HG03457 (cell line): Measurements from ENCODE around the gene ARID2.

ENCODE experiments used
- ATAC-seq: cut with Tn5 transposase; IDR thresholded peaks from one replicate; pipeline ENCODE4 v1.9.1; 2021; ENCODE audit warnings: moderate number of reproducible peaks; ENCODE audit not compliant: unreplicated experiment

The ARID2 gene, protein sequence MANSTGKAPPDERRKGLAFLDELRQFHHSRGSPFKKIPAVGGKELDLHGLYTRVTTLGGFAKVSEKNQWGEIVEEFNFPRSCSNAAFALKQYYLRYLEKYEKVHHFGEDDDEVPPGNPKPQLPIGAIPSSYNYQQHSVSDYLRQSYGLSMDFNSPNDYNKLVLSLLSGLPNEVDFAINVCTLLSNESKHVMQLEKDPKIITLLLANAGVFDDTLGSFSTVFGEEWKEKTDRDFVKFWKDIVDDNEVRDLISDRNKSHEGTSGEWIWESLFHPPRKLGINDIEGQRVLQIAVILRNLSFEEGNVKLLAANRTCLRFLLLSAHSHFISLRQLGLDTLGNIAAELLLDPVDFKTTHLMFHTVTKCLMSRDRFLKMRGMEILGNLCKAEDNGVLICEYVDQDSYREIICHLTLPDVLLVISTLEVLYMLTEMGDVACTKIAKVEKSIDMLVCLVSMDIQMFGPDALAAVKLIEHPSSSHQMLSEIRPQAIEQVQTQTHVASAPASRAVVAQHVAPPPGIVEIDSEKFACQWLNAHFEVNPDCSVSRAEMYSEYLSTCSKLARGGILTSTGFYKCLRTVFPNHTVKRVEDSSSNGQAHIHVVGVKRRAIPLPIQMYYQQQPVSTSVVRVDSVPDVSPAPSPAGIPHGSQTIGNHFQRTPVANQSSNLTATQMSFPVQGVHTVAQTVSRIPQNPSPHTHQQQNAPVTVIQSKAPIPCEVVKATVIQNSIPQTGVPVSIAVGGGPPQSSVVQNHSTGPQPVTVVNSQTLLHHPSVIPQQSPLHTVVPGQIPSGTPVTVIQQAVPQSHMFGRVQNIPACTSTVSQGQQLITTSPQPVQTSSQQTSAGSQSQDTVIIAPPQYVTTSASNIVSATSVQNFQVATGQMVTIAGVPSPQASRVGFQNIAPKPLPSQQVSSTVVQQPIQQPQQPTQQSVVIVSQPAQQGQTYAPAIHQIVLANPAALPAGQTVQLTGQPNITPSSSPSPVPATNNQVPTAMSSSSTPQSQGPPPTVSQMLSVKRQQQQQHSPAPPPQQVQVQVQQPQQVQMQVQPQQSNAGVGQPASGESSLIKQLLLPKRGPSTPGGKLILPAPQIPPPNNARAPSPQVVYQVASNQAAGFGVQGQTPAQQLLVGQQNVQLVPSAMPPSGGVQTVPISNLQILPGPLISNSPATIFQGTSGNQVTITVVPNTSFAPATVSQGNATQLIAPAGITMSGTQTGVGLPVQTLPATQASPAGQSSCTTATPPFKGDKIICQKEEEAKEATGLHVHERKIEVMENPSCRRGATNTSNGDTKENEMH (N-terminal part only)

DNA sequence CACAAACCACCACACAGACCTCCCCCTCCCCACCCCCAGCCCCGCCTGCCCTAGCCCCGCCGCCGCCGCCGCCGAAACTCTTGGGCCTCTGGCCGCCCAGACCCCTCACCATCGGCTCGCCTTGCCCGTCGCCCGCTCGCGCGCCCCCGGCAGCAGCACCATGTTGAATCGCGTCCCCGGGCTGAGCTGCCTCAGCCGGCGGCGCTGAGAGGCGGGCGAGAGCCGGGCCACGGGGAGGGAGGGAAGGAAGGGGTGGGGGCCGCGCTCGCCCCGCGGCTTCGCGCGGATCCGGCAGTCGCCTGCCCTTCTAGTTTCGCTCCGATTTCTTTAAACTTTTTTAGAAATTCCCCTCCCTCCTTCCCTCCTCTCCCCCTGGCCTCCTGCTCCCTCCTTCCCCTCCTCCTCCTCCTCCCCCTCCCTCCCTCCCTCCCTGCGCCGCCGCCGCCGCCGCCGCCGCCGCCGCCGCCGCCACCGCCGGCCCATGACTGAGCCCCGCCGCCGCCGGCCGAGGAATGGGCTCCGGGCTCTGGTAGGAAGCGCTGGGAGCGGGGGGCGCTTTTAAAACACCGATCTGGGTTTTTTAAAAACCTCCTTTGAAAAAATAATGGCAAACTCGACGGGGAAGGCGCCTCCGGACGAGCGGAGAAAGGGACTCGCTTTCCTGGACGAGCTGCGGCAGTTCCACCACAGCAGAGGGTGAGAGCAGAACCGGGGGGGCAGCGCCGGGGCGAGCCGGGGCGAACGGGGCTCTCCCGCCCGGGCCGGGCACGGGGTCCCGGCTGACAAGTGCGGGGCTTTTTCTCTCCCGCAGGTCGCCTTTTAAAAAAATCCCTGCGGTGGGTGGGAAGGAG, at the start of gene ARID2:
Gene ARID2 (plus strand): TSS at position 474 of the 851 bp plus-strand sequence. CDS start 131 bp downstream, at position 605.
- peak; percentile 1 for ATAC-seq

DNA sequence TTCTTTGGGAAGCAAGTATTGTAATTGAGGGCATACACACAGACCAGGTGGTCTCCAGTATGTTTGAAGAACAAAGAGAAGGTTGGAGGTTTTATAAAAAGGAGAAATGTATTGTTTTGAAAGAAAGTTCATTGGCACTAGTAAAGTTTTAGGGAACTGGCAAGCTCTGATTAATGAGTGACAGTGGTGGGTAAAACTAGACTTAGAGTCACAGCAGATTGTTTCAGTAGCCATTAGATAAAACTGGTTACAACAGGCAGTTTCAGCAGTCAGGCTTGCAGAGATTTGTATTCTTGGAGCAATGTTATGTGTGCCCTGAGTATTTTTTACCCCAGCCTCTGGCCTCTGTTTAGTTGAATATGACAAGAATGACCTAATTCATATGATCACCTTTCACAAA, 49.1 kb upstream of the ARID2 start:
- no peak for ATAC-seq

DNA sequence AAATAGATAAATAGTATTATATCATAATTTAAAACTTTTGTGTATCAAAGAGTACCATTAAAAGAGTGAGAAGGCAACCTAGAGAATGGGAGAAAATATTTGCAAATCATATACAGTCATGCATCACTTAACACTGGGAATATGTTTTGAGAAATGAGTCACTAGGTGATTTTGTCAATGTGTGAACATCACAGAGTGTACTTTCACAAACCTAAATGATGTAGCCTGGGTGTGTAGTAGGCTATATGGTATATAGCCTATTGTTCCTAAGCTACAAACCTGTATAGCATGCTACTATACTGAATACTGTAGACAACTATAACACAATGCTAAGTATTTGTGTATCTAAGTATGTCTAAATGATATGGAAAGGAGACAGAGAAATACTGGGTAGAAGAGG, 48.0 kb upstream of the ARID2 start:
- no peak for ATAC-seq

DNA sequence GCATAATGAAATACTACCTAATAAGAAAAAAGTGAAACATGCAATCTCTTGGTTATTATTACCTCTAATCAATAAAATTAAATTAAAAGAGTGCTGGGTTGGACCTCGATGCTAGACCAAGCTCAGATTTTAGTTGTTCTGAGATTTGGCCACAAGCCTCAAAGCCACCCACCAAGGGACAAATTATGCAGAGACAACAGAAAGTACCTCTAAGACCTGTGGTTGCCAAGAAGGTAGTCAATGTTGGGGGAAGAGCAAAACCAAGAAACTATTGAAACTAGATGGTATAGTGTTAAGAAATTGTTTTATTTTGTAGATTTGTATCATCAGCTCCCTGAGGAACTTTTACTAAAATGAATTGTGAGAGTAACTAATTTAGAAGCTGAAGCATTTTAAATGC, 43.8 kb upstream of the ARID2 start:
- ATAC-seq: peak; percentile 55

DNA sequence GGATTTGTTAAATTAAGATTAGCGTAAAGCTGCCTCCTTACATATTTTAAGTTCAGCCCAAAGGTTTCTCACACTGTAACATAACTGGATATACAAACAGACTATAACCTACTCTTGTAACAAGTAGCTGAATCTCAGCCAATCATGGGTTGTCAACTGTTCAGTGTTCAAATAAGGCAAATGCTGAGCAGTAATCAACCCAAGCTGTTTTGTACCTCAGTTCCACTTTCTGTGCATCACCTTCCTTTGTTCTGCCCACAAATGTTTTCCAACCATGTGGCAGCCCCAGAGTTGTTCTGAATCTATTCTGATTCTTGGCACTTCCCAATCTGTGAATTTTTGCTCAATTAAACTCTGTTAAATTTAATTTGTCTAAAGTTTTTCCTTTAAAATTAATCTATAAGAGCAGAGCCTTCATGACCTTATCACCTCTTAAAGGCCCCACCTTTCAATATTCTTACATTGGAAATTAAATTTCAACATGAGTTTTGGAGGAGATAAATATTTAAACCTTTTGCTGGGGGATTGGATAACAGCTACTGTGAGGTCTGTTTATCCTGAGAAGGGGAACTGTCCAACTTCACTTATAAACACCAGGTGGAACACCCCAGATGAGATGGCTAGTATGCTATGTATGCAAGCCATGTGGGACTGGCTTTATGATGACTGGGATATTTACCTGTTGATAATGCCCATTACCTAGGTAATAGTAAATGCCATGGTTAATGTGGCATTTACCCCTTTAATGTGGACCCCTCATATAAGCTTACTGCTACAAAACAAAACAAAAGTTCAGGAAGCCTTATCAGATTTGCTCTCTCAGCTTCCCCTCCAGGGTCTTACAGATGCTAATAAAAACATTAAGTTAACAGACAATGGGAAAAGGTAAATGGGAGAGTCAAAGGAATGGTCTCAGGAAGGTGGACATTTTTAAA, 42.2 kb upstream of the ARID2 start:
- ATAC-seq: no peak

DNA sequence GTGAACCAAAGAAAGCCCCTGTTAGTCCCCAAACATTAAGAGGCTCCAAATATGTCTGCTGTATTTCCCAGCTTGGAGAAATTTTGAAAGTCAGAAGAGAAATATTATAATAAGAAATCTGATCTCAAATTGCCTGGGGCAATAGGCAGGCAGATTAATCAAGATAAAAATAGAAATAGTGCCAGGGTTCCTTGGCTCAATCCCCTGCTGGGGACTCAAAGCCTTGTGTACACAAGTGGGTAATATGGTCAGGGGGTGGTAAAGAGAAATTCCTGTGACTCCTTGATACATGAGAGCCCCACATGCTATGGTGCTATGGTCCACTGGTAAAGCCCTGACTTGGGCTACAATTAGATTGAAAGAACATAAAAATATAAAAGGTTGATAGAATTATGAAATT, 41.3 kb upstream of the ARID2 start:
- no peak for ATAC-seq

DNA sequence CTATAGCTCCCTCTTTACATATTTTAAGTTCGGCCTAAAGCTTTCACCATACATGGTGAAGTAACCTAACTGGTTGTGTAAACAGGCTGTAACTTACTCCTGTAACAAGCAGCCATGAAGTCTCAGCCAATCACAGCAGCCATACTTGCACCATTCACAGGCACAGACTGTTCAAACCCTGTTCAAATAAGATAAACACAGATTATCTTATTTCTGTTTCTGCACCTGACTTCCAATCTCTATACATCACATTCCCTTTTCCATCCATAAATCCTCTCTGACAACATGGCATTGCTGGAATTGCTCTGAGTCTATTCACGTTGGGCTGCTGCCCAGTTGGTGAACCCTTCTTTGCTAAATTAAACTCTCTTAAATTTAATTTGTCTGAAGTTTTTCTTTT, 34.5 kb upstream of the ARID2 start:
- no peak for ATAC-seq

DNA sequence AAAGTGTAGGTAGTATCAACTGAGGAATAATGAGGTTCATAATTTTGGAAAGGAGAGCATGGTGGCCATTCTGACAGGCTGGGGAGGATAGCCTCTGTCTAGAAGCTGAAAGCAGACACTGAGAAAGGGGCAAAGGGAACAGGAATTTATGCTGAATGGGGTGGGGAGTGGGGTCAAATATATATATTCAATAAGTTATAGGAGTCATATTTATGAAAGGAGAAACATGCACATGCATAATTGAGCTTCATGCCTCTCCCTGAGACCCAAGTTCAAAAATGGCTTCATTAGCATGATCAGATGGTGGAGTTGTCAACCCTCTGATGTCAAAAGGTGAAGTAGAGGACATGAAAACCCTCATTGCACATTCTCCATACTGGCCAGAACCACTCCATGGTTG, 33.9 kb upstream of the ARID2 start:
- no peak for ATAC-seq

DNA sequence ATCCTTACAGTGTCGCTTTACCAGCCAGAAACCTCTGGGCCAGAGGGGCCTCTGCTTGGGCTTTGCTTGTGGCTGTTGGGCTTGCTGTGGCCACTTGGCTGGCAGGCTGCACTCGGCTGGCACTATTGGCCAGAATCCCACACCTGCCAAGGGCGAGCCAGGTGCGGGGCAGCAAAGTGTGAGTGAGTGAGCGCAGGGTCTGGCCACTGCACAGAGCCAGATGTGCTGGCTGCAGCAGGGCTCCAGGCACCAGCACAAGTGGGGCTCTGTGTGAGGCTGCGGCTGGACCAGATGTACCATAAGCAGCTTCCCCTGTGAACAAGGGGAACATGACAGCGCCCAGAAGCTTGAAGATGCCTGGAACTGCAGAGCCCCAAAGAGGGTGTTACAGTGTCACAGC, 33.5 kb upstream of the ARID2 start:
- ATAC-seq: no peak

DNA sequence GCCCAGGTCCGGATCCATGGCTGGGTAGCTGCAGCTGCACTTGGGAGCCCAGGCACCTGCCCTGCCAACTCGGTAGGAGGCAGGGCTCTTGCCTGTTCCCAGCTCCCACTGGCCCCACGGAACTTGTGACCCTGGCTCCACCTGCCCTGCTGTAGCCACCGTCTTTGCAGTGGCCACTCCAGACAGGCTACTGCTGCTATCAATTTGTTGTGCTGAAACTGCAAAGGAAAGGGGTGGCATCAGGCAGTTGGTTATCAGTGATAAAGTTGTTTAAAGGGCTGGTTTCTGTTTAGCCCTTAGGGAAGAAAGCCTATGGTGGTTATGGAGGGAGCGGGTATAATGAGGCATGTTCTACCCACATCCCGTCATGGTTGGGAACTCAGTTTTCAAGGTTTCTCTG, 32.1 kb upstream of the ARID2 start:
- ATAC-seq: no peak

DNA sequence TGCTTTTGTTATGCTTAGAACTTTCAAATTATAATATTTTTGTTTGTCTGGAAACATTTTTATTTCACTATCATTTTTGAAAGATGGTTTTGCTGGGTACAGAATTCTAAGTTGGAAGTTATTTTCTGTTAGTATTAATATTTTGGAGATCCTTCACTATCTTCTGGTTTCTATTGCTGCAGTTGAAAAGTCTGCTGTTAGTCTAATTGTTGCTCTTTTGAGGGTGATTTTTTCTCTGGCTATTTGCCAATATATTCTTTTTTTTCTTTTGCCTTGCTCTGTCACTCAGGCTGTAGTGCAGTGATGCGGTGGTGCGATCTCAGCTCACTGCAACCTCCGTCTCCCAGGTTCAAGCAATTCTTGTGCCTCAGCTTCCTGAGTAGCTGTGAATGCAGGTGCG, 28.2 kb upstream of the ARID2 start:
- ATAC-seq: no peak

DNA sequence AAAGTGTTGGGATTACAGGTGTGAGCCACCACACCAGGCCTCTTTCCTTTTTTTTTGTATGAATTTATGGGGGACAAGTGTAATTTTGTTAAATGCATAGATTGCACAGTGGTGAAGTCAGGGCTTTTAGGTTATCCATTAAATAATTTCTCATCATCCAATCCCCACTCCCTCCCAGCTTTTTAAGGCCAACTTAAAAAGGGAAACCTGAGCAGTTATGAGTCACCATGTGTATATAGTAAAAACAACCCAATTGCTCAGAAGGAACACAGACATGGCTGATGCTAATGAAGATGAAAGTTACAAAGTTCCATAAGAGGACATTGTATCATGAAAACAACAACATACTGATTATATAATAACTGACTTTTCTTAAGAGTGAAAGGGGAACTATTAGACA, 25.6 kb upstream of the ARID2 start:
- ATAC-seq: no peak

DNA sequence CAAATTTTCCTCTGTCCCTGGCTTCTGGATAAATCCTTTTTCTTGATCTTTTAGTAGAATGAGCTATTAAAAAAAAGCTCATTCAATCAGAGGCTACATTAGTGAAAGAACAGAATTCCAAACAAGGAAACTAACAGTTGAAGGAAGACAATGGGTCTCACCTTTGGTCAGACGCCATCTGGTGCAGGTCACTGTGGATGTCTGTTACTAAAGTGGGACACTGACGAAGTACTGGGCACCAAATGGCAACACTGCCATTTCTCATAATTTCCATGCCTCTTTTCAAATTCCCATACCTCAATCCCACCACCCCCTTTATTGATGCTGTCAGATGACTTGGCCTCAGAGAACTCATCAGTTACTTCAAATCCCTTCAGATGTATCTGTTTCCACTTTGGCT, 24.5 kb upstream of the ARID2 start:
- no peak for ATAC-seq

DNA sequence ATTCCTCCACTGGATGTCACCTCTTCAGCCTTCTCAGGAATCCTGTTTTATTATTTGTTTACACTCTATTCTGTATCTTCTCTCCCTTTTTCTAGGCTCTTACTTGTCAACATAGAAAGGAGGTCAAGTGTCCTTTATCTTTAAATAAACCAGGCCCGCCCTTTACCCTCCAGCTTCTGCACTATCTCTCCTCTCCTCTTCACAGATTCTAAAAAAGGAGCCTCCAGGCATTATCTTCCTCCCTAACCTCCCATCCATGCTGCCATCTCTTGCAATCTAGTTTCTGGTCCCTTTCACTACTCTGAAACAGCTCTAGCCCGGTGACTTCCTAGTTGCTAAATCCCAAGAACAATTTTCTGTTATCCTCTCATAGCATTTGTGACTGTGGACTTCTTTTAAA, 24.1 kb upstream of the ARID2 start:
- no peak for ATAC-seq

DNA sequence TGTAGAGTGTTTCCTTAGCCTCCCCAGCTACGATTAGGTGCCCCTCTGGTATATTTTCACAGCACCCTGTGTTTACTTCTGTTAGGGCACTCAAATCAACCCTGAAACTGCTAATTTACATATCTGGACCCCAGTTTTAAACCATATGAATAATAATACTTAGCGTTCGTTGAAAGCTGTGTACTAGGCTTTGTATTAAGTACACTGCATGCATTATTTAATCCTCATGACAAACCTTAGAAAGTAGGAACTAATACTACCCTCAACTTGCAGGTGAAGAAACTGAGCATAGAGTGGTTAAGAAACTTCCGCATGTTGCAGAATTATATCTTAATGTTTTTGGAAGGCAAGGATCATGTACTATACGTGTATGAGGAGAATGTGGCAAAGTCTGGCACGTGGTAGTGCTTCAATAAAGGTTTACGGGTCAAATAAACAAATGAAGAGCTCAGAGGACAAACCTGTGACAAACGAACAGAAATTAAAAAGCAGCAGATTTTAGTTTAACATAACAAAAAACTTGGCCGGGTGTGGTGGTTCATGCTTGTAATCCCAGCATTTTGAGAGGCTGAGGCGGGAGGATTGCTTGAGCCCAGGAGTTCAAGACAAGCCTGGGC, 22.2 kb upstream of the ARID2 start:
- ATAC-seq: no peak

DNA sequence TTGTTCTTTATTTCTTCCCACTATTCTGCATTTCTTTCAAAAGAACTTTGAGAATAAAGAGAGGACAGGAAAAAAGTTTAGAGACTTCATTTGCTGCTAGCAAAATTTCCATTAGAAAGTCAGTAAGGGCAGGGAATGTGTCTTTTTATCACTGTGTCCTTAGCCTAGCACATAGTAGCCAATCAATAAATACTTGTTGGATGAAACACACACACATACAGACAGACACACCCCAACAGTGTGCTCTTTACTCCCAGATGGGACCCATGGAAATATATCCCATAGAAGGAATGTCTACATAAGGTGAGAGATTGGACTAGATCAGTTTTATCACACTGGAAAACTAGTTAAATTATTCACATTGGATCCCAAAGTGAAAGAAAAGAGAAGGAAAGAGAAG, 21.1 kb upstream of the ARID2 start:
- no peak for ATAC-seq

DNA sequence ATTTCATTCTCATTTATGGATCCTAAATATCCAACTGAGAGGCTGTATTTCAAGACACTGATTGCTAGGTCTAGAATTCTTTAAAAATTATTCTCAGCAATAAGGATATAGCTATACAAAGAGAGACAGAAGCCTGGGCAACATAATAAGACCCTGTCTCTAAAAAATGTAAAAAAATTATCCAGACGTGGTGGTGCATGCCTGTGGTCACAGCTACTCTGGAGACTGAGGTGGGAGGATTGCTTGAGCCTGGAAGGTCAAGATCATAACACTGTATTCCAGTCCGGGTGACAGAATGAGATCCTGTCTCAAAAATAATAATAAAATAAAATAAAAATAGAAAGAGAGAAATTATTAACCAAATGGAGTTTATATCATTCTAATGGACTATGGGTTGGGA, 20.6 kb upstream of the ARID2 start:
- ATAC-seq: no peak

DNA sequence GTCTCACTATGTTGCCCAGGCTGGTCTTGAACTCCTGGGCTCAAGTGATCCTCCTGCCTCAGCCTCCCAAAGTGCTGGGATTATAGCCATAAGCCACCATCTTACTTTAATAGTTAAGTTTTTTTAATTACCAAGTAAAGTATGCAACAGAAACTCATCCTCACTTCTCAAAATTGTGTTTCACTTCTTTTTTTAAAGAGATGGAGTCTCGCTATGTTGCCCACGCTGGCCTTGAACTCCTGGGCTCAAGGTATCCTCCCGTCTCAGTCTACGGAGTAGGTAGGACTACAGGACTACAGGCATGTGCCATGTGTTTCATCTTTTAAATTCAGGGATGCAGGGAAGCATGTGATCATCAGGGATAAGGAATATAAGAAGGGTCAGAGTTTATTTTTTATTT, 17.2 kb upstream of the ARID2 start:
- no peak for ATAC-seq

DNA sequence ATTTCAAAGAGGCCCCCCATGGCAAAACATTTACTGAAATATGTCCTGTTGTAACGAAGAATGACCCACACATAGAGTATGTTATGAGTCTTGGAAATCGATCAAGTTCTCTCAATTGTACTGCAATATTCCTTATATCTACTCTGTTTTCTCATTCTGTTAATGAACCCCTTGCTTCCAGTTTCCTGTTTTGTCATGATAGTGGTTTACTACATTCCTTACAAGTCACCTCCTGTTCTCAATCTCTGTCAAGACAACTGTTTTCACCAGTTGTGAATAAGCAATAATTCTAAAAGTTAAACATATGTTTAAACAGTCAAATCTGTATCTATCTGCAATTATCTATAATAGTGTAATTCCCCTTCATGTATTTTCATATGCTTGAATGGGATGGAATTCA, 16.4 kb upstream of the ARID2 start:
- no peak for ATAC-seq
